ENCODE measurements around the gene PPHLN1.
"Not testable (repeated sequence)": the region's sequence is repeated elsewhere in the genome, so short reads cannot be mapped to it uniquely, and the experiment has no call there.

PPHLN1 gene

DNA sequence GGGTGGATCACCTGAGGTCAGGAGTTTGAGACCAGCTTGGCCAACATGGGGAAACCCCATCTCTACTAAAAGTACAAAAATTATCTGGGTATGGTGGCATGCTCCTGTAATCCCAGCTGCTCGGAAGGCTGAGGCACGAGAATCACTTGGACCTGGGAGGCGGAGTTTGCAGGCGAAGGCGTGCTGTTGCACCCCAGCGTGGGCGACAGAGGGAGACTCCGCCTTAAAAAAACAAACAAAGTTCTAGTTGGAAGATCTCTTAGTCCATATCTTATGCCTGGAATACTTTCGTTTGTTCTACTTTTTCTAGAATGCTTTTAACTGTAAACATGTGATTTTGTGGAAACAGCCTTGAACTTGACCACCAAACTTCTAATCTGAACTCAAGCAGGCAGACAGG, 38.7 kb downstream of the PPHLN1 start:
- DNase-seq (ENCODE audit: insufficient read length, low spot score) (no peak), FAIRE-seq (no peak)

DNA sequence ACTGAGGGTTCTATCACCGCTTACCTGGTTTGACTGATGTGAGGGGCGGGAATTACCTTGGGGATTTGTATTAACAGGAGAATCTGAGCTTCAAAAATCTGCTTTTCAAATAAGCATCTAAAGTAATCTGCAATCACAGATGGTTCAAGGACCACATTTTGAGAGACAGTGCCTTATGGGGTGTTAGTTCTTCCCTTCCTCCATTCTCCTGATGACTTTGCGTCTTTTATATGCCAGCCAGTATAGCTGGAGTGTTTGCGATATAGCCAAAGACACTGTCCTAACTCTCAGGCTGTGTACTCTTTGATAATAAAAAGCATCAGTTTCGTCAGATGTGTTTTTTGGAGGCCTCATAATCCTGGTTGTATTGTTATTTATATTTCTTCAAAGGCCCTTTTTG, 39.5 kb downstream of the PPHLN1 start:
- DNase-seq (ENCODE audit: insufficient read length, low spot score): no peak
- FAIRE-seq: no peak

DNA sequence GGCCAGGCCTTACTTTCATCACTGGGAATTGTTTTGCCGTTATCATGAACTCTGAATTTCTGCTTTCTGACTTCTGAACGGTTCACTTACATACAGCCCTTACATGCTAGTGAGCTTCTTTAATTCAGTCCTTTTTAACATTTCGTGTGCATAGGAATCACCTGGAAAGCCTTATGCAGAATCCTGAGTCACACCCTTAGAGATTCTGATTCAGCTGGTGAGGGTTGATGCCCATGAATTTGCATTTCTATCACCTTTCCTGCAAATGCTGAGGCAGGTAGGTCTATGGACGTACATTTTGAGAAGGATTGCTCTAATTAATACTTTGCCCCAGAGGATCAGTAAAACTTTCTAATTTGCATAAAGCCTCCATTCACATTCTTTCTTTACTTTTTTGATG, 44.0 kb downstream of the PPHLN1 start:
- FAIRE-seq (no peak), DNase-seq (ENCODE audit: insufficient read length, low spot score) (no peak)

DNA sequence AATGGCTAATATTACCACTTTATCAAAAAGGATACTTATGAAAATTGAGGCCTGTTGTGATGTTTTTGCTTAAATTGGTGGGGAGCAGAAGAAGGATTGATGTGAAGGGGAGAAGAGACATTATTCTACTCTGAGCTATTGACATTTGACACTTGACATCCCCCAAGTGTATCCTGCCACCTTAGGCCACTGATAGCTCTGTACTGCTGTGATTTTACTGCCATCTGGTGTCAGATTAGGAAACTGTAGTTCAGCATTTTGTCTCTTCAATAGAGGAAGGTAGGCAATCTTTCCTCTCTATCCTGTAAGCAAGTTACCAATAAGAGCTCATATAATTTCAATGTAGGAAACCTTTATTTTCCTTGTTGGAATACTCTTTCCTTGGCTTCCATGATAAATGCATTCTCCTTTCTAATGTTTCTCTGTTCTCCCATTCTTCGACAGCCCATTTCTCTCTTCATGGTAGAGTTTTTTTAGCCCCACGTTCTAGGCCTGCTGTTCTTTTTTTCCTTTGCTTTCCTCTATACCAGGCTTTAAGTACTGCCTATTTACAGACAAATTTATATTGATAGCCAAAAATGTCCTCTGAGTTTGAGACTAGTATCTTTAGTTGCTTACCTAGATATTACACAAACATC, 46.3 kb downstream of the PPHLN1 start:
- DNase-seq (ENCODE audit: insufficient read length, low spot score) (peak; percentile 46), FAIRE-seq (no peak)

DNA sequence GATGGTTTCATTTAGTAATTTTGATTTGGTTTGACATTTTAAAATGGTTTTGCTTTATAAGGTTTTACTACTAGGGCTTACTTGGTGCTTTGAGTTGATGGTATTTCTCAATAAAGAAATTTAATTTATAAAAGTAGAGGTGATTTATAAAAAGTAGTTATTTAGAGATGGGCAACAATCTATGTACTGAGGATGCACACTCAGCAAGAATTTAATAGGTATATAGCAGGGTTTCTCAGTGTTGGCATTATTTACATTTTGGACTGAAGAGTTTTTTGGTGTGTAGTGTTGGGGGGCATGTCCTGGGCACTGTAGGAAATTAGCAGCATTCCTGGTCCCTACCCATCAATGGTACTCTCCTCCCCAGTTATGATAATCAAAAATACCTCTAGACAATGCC, 47.7 kb downstream of the PPHLN1 start:
- FAIRE-seq: no peak
- no peak for DNase-seq (ENCODE audit: insufficient read length, low spot score)

DNA sequence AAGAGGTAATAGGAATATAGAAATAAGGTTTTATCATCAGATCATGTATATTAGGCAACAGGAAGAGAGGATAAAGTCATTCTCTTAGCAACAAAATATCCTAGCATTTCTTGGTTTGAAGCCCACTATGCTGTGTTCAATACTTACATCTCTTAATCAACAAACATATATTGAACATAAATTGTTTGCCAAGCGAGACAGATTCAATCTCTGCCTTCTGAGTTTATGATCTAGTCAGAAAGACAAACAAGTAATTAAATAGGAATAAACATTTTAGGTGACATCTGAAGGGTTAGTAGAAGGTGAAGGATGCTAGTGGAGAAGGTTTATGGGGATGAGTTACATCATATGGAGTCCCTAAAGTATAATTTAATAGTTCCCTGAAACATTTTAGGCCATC, 54.8 kb downstream of the PPHLN1 start:
- DNase-seq (ENCODE audit: insufficient read length, low spot score) (no peak), FAIRE-seq (no peak)

DNA sequence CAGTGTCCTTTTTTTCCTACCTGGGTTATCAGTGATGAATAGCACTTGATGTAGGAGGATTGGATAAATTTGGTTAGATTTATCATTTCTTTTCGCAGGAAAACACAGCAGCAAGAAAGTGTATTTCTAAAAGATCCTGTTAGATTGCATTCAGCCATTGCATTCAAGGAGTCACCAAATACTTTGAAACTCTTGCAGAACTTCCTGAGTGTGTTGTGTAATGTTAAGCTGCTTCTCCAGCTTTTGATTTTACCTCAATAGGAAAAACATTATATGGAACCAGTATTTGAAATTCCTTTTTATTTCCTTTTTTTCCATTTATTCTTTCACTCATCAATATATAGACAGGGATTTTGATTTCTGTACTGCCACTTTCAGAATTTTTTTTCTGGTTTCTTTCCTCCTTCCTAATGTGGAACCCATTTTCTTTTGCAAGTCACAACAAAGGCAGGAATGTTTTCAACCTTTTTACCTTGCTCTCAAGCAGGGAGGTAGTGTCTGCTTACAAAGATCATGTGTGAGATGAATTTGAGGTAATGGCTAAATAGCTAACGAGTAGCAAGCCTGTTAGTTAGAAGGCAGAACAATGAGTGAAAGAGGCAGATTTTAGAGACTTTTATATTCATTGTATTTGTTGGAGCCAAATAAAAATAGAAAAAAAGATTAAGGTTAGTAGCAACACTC, 56.2 kb downstream of the PPHLN1 start:
- no peak for DNase-seq (ENCODE audit: insufficient read length, low spot score)
- no peak for FAIRE-seq

DNA sequence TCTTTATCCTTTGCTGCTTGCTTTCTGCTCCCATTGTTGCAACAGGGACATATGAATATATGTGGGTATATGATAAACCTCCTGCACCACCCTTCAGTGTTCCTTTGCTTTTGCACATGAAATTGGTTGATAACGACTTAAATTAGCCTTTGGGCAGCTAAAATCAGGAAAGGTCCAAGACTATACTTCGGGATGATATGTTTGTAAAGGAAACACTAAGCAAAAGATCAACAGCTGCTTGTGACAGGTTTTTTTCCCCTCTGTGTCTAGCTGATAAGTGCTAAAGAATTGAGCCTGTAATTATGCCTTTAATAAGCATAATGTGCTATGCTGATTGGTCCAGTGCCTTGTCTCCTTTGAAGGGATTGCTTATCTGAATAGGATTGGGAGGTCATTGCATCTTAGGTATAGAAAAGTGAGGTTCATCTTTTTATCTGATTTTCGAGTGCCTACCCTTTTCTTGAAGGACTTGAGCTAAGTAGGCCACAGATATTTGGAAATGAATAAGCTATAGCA, 59.4 kb downstream of the PPHLN1 start:
- no peak for DNase-seq (ENCODE audit: insufficient read length, low spot score)
- FAIRE-seq: no peak

DNA sequence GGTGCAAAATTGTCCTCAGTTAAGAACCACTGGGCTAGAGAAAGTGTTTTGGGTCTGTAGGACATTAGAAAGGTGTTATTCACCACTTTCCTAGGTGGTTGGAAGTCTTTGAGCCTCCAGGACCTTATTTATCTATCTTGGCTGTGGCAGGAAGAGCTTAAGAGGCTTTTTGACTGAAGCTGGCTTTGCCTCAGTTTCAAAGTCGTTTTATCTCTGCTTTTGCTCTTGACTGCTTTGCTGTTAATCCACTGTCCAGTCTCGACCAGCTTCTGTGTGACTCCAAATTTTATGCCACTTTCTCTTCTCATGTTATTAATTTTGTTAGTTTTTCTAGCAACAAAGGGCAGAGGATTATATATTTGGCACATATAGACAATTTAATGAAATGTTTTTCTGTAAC, 60.3 kb downstream of the PPHLN1 start:
- DNase-seq (ENCODE audit: insufficient read length, low spot score): no peak
- no peak for FAIRE-seq

DNA sequence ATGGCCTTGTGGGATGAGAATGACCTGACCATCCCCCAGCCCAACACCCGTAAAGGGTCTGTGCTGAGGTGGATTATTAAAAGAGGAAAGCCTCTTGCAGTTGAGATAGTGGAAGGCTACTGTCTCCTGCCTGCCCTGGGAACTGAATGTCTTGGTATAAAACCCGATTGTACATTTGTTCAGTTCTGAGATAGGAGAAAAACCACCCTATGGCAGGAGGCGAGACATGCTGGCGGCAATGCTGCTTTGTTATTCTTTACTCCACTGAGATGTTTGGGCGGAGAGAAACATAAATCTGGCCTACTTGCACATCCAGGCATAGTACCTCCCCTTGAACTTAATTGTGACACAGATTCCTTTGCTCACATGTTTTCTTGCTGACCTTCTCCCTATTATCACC, 62.1 kb downstream of the PPHLN1 start:
- FAIRE-seq; DNase-seq (ENCODE audit: insufficient read length, low spot score): not testable (repeated sequence)

DNA sequence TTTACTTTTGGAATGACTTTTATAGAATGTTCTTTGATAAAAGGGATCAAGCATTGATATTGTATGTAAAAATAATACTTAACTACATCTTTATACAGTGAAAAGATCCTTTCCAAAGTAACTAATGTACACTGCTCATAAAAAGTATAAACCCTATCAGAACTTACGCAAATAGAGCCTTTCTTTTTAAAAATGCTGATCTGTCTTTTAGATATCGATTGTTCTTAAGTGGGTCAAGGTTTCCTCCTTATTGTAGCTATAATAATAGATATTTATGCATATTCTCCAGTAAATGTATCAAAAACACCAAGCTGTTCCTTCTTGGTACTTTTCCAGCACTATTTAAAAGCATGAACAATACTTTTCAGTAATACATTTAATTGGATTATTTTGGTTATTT, 68.5 kb downstream of the PPHLN1 start:
- FAIRE-seq (no peak), DNase-seq (ENCODE audit: insufficient read length, low spot score) (no peak)

DNA sequence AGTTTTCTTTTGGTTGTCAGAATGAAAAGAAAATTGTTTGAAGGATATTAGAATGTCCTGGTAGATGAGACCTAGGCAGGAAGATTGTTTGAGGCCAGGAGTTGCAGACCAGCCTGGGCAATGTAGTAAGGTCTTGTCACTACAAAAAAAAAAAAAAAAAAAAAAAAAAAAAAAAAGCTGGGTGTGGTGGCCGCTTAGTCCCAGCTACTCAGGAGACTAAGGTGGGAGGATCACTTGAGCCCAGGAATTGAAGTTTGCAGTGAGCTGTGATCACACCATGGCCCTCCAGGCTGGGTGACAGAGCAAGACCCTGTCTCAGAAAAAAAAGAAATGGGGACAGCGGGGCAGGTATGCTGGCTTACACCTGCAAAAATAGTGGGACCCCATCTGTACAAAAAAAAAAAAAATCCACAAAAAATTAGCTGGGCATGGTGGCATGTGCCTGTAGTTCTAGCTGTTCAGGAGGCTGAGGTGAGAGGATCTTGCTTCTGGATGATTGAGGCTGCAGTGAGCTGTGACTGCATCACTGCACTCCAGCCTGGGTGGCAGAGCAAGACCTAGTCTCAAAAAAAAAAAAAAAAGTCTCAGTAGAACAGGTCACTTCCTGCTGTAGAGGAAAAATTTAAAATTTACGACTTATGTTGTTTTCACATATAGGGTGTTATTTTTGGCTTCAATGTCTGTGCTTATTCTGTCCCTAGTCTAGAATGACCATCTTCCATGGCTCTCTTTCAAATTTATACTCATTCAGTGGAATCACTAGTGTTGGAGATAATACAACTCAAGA, 70.7 kb downstream of the PPHLN1 start:
- DNase-seq (ENCODE audit: insufficient read length, low spot score) (no peak), FAIRE-seq (no peak)

DNA sequence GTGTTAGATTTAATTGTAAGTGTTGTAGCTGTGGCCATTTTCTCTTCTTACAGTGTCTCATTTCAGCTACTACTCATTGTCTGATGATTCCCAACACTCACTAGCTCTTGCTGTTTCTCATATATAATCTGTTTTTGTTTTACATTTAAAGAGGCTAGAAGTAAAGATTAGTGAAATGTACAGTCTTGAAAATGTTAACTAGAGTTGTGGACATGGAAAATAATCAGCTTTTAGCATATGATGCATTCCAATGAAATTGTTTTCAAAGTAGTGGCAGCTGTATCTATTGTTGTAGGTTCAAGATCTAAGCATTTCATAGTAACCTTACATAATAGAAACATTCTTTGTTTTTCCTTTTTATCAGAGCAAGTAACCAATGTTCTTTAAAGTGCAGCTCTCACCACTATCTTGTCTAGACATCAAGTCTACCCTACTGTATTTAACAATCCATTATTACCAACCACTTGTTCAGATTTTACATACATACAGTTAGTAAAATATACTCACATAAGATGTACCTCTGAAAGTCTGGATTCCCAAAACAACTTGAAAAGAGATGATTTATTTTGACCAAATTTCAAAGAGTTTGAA, 76.9 kb downstream of the PPHLN1 start:
- no peak for FAIRE-seq
- no peak for DNase-seq (ENCODE audit: insufficient read length, low spot score)

DNA sequence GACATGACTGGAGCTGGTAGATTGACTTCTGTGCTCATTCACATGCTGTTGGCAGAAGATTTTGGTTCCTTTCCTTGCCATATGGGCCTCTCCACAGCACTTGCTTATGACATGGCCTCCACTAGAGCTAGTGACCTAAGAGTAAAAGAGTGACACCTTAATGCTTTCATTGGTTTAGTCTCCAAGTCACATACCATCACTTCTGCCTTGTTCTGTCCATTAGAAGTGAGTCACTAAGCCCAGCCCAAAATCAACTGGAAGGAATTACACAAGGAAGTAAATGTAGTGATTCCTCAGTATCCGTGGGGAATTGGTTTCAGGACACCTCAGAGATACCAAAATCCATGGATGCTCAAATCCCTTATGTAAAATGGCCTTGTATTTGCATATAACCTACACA, 81.3 kb downstream of the PPHLN1 start:
- DNase-seq (ENCODE audit: insufficient read length, low spot score) (no peak), FAIRE-seq (peak; percentile 16)

DNA sequence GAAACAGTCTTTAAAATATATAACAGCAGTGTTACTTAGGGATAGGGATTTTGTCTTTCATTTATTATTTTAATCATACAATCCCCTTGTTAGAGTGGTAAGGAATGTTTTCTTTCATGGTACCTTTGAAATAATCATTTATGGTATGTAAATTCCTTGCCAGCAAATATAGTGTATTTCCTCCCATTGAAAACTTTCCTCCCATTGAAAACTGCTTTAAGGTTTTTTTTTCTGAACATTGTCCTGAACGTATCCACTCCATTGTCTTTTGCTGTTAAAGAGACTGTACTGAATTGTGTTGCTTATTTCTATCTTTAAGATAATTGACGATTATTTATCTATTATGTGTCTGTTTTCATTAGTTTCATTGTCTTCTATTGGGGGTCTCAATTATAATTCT, 83.5 kb downstream of the PPHLN1 start:
- FAIRE-seq (no peak), DNase-seq (ENCODE audit: insufficient read length, low spot score) (no peak)

DNA sequence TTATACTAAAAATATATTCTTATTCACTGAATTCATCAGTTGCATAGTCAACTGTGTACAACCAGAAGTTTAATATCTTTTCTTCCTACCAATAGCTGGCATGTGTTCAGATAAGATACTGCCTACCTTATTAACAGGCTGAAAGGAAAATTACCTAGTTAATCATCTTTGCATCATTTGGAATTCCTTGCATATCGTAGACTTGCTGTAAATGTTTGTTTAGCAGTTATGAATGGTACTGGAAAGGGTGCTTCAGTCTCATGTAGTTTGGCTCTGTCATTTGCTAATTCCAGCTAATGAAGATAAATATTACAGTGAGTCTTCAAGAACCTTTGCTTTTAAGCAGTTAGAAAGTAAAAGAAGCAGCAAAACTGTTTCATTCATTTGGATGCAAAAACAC, 84.4 kb downstream of the PPHLN1 start:
- no peak for FAIRE-seq

DNA sequence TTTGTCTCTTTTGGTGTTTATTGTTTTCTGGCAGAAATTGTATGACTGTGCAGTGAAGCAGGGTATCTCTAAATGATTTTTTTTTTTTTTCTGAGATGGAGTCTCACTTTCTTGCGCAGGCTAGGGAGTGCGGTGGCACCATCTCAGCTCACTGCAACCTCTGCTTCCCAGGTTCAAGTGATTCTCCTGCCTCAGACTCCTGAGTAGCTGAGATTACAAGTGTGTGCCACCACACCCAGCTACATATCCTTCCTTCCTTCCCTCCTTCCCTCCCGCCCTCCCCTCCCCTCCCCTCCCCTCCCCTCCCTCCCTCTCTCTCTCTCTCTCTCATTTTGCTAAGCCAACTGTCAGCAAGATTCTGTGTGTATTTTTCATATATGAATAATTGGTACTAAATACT, 94.4 kb downstream of the PPHLN1 start:
- DNase-seq (ENCODE audit: insufficient read length, low spot score) (no peak), FAIRE-seq (no peak)

More for the DNA sequence above, 84.4 kb downstream of the PPHLN1 start:
- no peak for DNase-seq (ENCODE audit: insufficient read length, low spot score)

DNA sequence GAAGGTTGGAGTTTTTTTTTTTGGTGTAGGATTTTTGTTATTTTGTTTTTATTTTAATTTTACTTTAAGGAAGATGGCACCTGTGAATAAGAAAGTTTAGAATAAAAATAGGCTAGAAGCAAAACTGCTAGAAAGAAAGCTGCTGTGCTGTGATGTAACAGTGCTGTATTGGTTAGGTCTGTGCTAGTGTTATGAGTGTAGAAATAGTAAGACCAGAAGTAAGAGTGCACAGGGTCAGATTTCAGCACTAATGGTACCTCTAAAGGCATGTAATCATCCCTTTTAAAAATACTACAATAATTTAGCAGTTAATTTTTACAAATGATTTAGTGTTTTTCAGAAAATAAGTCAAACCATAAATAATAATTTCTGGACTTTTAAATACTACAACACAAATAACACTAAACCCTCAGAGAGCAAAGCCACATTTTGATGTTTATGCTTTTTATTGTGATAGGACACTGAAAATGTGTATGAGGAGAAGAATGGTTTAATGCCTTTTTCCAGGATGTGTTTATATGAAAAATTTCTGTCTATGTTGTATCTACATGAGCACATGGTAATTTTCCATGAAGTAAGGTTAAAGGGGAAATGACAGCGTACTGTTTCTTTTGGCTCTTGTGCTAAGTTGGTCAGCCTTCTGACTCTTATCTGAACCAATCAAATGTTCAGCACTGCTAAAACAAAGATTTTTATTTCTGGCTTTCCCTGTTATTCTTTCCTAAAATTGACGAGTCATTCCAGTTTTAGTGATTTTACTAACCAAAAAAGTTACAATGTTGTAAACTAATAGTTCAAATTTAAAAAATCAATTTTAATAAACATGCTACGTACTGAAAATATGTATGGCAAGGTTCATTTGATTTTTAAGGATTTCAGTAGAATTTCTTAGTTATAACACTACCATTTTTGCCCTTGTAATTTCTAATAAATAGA, 96.1 kb downstream of the PPHLN1 start:
- DNase-seq (ENCODE audit: insufficient read length, low spot score) (no peak), FAIRE-seq (no peak)

DNA sequence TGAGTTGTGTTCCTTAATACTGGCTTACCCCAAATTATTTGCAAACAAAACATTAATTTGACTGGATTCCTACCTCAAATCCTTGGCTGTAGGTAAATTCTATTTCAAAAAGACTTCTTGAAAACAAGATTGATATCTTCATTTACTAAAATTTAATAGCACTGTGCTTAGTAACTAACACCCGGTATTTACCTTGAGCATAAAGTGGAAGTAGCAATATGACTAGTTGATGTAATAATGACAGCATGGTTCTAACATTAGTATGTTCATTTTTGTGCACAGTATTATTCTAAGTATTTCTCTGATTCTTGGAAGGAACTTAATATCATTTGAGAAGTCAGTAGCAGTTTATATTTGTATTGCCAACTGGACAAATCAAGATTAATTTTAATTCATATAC, 96.8 kb downstream of the PPHLN1 start:
- DNase-seq (ENCODE audit: insufficient read length, low spot score) (no peak), FAIRE-seq (no peak)

DNA sequence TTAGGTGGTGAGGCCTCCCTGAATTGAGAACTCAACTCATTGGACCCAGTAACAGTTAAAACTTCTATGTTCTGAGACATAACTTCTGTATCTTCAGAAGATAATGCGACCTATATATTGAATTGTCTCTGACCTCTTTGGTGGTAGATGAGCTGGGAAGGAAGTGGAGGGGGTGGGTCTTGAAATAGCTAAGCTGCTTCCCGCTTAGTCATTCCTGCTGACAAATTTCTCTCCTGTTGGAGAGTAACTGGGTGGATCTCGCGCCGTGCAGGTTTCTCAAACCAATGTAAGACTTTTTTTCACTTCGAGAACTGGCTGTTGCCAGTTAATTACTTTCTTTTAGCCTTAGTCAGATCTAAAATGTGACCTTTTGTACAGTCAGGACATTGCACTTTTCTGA, 100.8 kb downstream of the PPHLN1 start:
- peak; percentile 53 for DNase-seq (ENCODE audit: insufficient read length, low spot score)
- no peak for FAIRE-seq
